Activated B cell treated with CpG ODN at 0.5 μM for 24 hours (primary cell): ENCODE measurements around the gene RIN3. TPM values are rescaled to one million over a fixed set of nuclear protein-coding genes. Genes with fewer than 3 reads are reported as not detected.

Experiments used
- ATAC-seq: fragments of 200-7000 bp; cut with Tn5 transposase; one replicate; pipeline ENCODE4 v1.10.0; 2021; ENCODE audit warnings: low read depth, mild to moderate bottlenecking, moderate library complexity
- CTCF ChIA-PET: fragments of 350-600 bp; sonication (Branson Sonifier 250); formaldehyde crosslinking; loops from one replicate; lab custom pipeline; 2021; ENCODE audit warnings: antibody characterized with exemption; lab: Charles Lee
- POLR2A ChIA-PET: fragments of 350-600 bp; sonication (Branson Sonifier 250); formaldehyde crosslinking; loops from one replicate; lab custom pipeline; 2021; ENCODE audit warnings: antibody characterized with exemption; lab: Charles Lee
- DNase-seq: peaks from one replicate; pipeline ENCODE4 v3.0.0; 2022
- H3K27ac Mint-ChIP-seq: one replicate; pipeline ENCODE4 v1.8.0; 2020; ENCODE audit warnings: mixed read lengths
- H3K27me3 Mint-ChIP-seq: one replicate; pipeline ENCODE4 v1.8.0; 2021; ENCODE audit warnings: mixed read lengths
- H3K36me3 Mint-ChIP-seq: one replicate; pipeline ENCODE4 v1.8.0; 2021; ENCODE audit warnings: low read depth, mixed read lengths
- H3K4me1 Mint-ChIP-seq: one replicate; pipeline ENCODE4 v1.8.0; 2021; ENCODE audit warnings: mixed read lengths
- H3K4me3 Mint-ChIP-seq: one replicate; pipeline ENCODE4 v1.8.0; 2020; ENCODE audit warnings: mild to moderate bottlenecking, mixed read lengths
- H3K9me3 Mint-ChIP-seq: one replicate; pipeline ENCODE4 v1.8.0; 2020; ENCODE audit warnings: mixed read lengths
- CTCF ChIP-seq: fragments of 200-600 bp; IDR thresholded peaks from one replicate; pipeline ENCODE4 v1.8.0; 2022; ENCODE audit warnings: antibody characterized with exemption, mild to moderate bottlenecking
- intact Hi-C: fragments of 100-400 bp; cut with micrococcal nuclease; formaldehyde crosslinking; loops from one replicate; pipeline ENCODE4 v1.15.1; 2024
- total RNA-seq: library from RNA; stranded (reverse); gene quantifications from 2 replicates; pipeline ENCODE4 v1.2.3, GENCODE V29; 2022

The RIN3 gene
- total RNA-seq, 1 donor from 2014 or later: 62.6 TPM

GRCh38 chr14:92619671-92620456 is 106.3 kb downstream of the RIN3 start:
- Mint-ChIP-seq H3K36me3 (peaks cover 25% of the 10 kb centered on the region), H3K4me1 (peaks cover 23% of the 10 kb centered on the region), H3K4me3 (no peak overlapping the region), H3K27me3 (no peaks in the 10 kb centered on the region), H3K9me3 (peaks cover 14% of the 10 kb centered on the region), H3K27ac (no peak overlapping the region)
- DNase-seq (no peak), ATAC-seq (no peak)
- no peak for TF ChIP-seq CTCF
- intact Hi-C loops: no loop called here
- ChIA-PET CTCF (no interaction called here), POLR2A (no interaction called here)

DNA sequence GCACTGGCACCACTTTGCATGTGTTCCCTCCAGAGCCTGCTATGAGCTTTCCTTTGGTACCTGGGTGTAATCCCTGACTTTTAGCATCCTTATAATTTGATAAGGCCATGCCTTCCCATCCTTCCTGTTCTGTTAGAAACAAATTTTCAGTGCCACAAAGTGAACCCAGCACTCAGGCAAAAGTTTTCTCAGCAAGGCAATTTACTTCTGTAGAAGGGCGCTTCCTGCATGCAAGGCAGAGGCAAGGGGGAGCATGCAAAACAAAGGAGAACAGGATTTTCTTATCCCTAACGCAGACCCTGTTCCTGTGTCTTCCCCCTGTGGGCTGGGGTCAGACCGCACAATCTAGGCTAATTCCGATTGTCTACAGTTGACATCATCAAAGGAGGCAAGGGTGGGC is 108.7 kb downstream of the RIN3 start:
- DNase-seq (no peak), ATAC-seq (no peak)
- peaks cover 36% of the 10 kb centered on the region for H3K36me3 Mint-ChIP-seq
- no peaks in the 10 kb centered on the region for H3K27me3 Mint-ChIP-seq
- intact Hi-C loops: no loop called here
- peaks cover 21% of the 10 kb centered on the region for H3K9me3 Mint-ChIP-seq
- CTCF ChIA-PET: no interaction called here
- no peak for TF ChIP-seq CTCF
- H3K27ac Mint-ChIP-seq: no peak overlapping the region
- H3K4me1 Mint-ChIP-seq: peaks cover 2% of the 10 kb centered on the region
- no peak overlapping the region for H3K4me3 Mint-ChIP-seq
- POLR2A ChIA-PET: interaction anchor here (0.5 kb wide), 1 partner anchor 59 kb away, joined by 4 read pairs; no protein-coding TSS in a partner anchor

DNA sequence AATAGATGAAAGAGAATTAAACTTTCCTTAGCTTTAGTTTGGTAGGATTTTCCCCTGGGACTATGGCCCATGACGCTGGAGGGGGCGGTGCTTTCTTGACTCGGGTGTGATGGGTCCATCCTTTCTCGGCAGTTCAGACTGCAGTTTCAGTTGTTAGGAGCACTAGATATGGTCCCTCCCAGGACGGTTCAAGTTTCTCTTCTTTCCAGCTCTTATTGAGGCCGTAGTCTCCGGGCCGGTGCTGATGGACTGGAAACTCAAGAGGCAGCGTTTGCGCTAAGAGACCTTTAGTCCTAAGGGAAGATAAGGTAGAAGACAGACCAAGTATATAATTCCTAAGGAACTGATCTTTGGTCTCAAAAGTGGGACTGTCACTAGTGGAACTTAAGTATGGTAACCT is 111.2 kb downstream of the RIN3 start:
- POLR2A ChIA-PET: no interaction called here
- CTCF ChIA-PET: no interaction called here
- no peak for TF ChIP-seq CTCF
- peaks cover 50% of the 10 kb centered on the region for H3K36me3 Mint-ChIP-seq
- no peaks in the 10 kb centered on the region for H3K4me1 Mint-ChIP-seq
- intact Hi-C loops: no loop called here
- no peak overlapping the region for H3K4me3 Mint-ChIP-seq
- no peaks in the 10 kb centered on the region for H3K27me3 Mint-ChIP-seq
- DNase-seq: no peak
- peaks cover 31% of the 10 kb centered on the region for H3K9me3 Mint-ChIP-seq
- no peak overlapping the region for H3K27ac Mint-ChIP-seq
- no peak for ATAC-seq

DNA sequence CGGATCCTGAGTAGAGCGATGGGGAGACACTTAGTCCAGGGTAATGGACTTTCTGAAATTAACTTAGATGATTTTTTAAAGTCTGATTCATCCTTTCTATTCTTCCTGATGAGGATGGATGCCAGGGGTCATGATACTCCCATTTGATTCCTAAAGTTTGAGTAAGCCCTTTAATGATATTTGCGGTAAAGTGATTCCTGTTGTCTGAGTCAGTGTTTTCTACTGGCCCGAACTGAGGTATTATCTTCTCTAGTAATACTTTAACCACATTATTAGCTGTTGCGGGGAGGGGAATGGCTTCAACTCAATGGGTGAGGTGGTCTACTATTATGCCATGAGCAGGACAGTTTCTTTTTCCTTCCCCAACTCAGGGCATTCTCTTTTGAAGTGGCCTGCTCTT is 111.6 kb downstream of the RIN3 start:
- Mint-ChIP-seq H3K27me3 (no peaks in the 10 kb centered on the region), H3K4me3 (no peak overlapping the region), H3K9me3 (peaks cover 31% of the 10 kb centered on the region), H3K27ac (no peak overlapping the region), H3K4me1 (no peaks in the 10 kb centered on the region), H3K36me3 (peaks cover 50% of the 10 kb centered on the region)
- DNase-seq (no peak), ATAC-seq (no peak)
- TF ChIP-seq CTCF: no peak
- intact Hi-C loops: no loop called here
- ChIA-PET POLR2A (no interaction called here), CTCF (no interaction called here)

- POLR2A ChIA-PET: interaction anchor here (0.6 kb wide), 1 partner anchor 18 kb away, joined by 3 read pairs; no protein-coding TSS in a partner anchor
- Mint-ChIP-seq H3K4me3 (no peak overlapping the region), H3K36me3 (peaks cover 48% of the 10 kb centered on the region), H3K27me3 (no peaks in the 10 kb centered on the region), H3K4me1 (no peaks in the 10 kb centered on the region), H3K27ac (no peak overlapping the region), H3K9me3 (peaks cover 31% of the 10 kb centered on the region)
- TF ChIP-seq CTCF: no peak
- CTCF ChIA-PET: no interaction called here
- intact Hi-C loops: no loop called here
- DNase-seq (no peak), ATAC-seq (no peak)
These were observed 112.5 kb downstream of the RIN3 start for GRCh38 chr14:92626041-92626440.
